ENCODE data around the gene DAB2.
"Not testable (repeated sequence)": the region's sequence is repeated elsewhere in the genome, so short reads cannot be mapped to it uniquely, and the experiment has no call there.

DAB2 gene

GRCh38 chr5:39420482-39421145 is 4.2 kb downstream of the DAB2 start:
- no peak for DNase-seq (ENCODE audit: low spot score)

GRCh38 chr5:39419796-39420195 is 5.0 kb downstream of the DAB2 start:
- DNase-seq (ENCODE audit: low spot score), result no peak

GRCh38 chr5:39417979-39418378 is 6.8 kb downstream of the DAB2 start:
- no peak for DNase-seq (ENCODE audit: low spot score)

- no peak for DNase-seq (ENCODE audit: low spot score)
Measured at GRCh38 chr5:39415201-39415600, 9.6 kb downstream of the DAB2 start.

GRCh38 chr5:39414426-39414825 is 10.4 kb downstream of the DAB2 start:
- no peak for DNase-seq (ENCODE audit: low spot score)

GRCh38 chr5:39413771-39414170 is 11.0 kb downstream of the DAB2 start:
- no peak for DNase-seq (ENCODE audit: low spot score)

- no peak for DNase-seq (ENCODE audit: low spot score)
Measured at GRCh38 chr5:39412721-39413394, 11.9 kb downstream of the DAB2 start.

GRCh38 chr5:39411985-39412384 is 12.8 kb downstream of the DAB2 start:
- DNase-seq (ENCODE audit: low spot score), result no peak

GRCh38 chr5:39411061-39411460 is 13.7 kb downstream of the DAB2 start:
- no peak for DNase-seq (ENCODE audit: low spot score)

GRCh38 chr5:39409033-39409432 is 15.7 kb downstream of the DAB2 start:
- DNase-seq (ENCODE audit: low spot score), result no peak

- DNase-seq (ENCODE audit: low spot score), result no peak
Measured at GRCh38 chr5:39405083-39405843, 19.5 kb downstream of the DAB2 start.

GRCh38 chr5:39403761-39404160 is 21.0 kb downstream of the DAB2 start:
- DNase-seq (ENCODE audit: low spot score), result not testable (repeated sequence)

- DNase-seq (ENCODE audit: low spot score), result not testable (repeated sequence)
Measured at GRCh38 chr5:39402140-39402539, 22.6 kb downstream of the DAB2 start.

GRCh38 chr5:39400713-39401578 is 23.8 kb downstream of the DAB2 start:
- no peak for DNase-seq (ENCODE audit: low spot score)

- no peak for DNase-seq (ENCODE audit: low spot score)
Measured at GRCh38 chr5:39399135-39400036, 25.4 kb downstream of the DAB2 start.

GRCh38 chr5:39396843-39397242 is 27.9 kb downstream of the DAB2 start:
- no peak for DNase-seq (ENCODE audit: low spot score)

GRCh38 chr5:39395521-39395920 is 29.3 kb downstream of the DAB2 start:
- no peak for DNase-seq (ENCODE audit: low spot score)

GRCh38 chr5:39394946-39395345 is 29.8 kb downstream of the DAB2 start:
- no peak for DNase-seq (ENCODE audit: low spot score)

GRCh38 chr5:39390945-39391344 is 33.8 kb downstream of the DAB2 start:
- DNase-seq (ENCODE audit: low spot score), result no peak

- no peak for DNase-seq (ENCODE audit: low spot score)
Measured at GRCh38 chr5:39387293-39387692, 37.5 kb downstream of the DAB2 start.

- no peak for DNase-seq (ENCODE audit: low spot score)
Measured at GRCh38 chr5:39384271-39384670, 40.5 kb downstream of the DAB2 start.
